ENCODE results near the gene OR10G7. TPM values are rescaled to one million over a fixed set of nuclear protein-coding genes. Genes with fewer than 3 reads are reported as not detected.

The OR10G7 gene
- polyA plus RNA-seq, 3 donors, result not detected

- H3K79me2 ChIP-seq (ENCODE audit: insufficient read depth, low read length), result no peaks in the 10 kb centered on the region
- H3K4me1 ChIP-seq (ENCODE audit: control insufficient read depth in 1 of 2, insufficient read depth in 2 of 2, low read length in 2 of 2), result no peaks in the 10 kb centered on the region
- H3K4me1 Mint-ChIP-seq, result no peaks in the 10 kb centered on the region
- H3K9me3 Mint-ChIP-seq, result no peaks in the 10 kb centered on the region
- no peak overlapping the region for H3K9ac ChIP-seq (ENCODE audit: insufficient read depth, low read length, poor library complexity, severe bottlenecking)
- H4K20me1 ChIP-seq (ENCODE audit: insufficient read depth, low read length), result no peaks in the 10 kb centered on the region
- intact Hi-C loops (cut with micrococcal nuclease), result no loop called here
- WGBS (ENCODE audit: insufficient coverage), result 97% methylated on average over 3 of the region's 9 CpGs
- H3K27me3 Mint-ChIP-seq (ENCODE audit: low read depth in 3 of 3), result peaks cover 0 to 2% (median 0%) of the 10 kb centered on the region in 3 donors
- H3K27me3 ChIP-seq (ENCODE audit: control insufficient read depth in 2 of 2, insufficient read depth in 2 of 2, low read length in 2 of 2), result no peaks in the 10 kb centered on the region
- H3K27ac ChIP-seq (ENCODE audit: low read depth in 1 of 2, low read length in 2 of 2), result no peak overlapping the region
- H3K4me3 Mint-ChIP-seq, result no peak overlapping the region
- no peak for TF ChIP-seq CTCF (IDR thresholded peaks at IDR 0.05)
- no peak overlapping the region for H3K4me3 ChIP-seq (replicated peaks in 1 of 3; ENCODE audit: low read depth in 2 of 3, low read length in 3 of 3)
- no peak overlapping the region for H3K4me2 ChIP-seq (replicated peaks; ENCODE audit: extremely low read depth, low read length, poor library complexity, severe bottlenecking)
- H3K36me3 ChIP-seq (replicated peaks in 1 of 2; ENCODE audit: control insufficient read depth in 1 of 2, insufficient read depth in 2 of 2, low read length in 2 of 2), result no peaks in the 10 kb centered on the region
- H3K9me3 ChIP-seq (replicated peaks in 1 of 2; ENCODE audit: control insufficient read depth in 1 of 2, insufficient read depth in 1 of 2, low read length in 2 of 2), result no peaks in the 10 kb centered on the region
- no peaks in the 10 kb centered on the region for H3K36me3 Mint-ChIP-seq
- no peak for DNase-seq
- H2AFZ ChIP-seq (ENCODE audit: insufficient read depth, low read depth, low read length, poor library complexity, severe bottlenecking), result no peak overlapping the region
- no peak overlapping the region for H3K27ac Mint-ChIP-seq
Observed at GRCh38 chr11:124039557-124039956, 1.6 kb downstream of the OR10G7 start.

GRCh38 chr11:124036666-124037065, 4.5 kb downstream of the OR10G7 start:
- Histone ChIP-seq H3K4me1 (ENCODE audit: control insufficient read depth in 1 of 2, insufficient read depth in 2 of 2, low read length in 2 of 2) (no peaks in the 10 kb centered on the region), H3K4me2 (replicated peaks; ENCODE audit: extremely low read depth, low read length, poor library complexity, severe bottlenecking) (no peak overlapping the region), H2AFZ (ENCODE audit: insufficient read depth, low read depth, low read length, poor library complexity, severe bottlenecking) (no peak overlapping the region), H3K36me3 (replicated peaks in 1 of 2; ENCODE audit: control insufficient read depth in 1 of 2, insufficient read depth in 2 of 2, low read length in 2 of 2) (no peaks in the 10 kb centered on the region), H3K79me2 (ENCODE audit: insufficient read depth, low read length) (no peaks in the 10 kb centered on the region), H3K4me3 (replicated peaks in 1 of 3; ENCODE audit: low read depth in 2 of 3, low read length in 3 of 3) (no peak overlapping the region), H3K27me3 (ENCODE audit: control insufficient read depth in 2 of 2, insufficient read depth in 2 of 2, low read length in 2 of 2) (no peaks in the 10 kb centered on the region), H3K9me3 (replicated peaks in 1 of 2; ENCODE audit: control insufficient read depth in 1 of 2, insufficient read depth in 1 of 2, low read length in 2 of 2) (no peaks in the 10 kb centered on the region), H3K9ac (ENCODE audit: insufficient read depth, low read length, poor library complexity, severe bottlenecking) (no peak overlapping the region), H3K27ac (ENCODE audit: low read depth in 1 of 2, low read length in 2 of 2) (no peak overlapping the region), H4K20me1 (ENCODE audit: insufficient read depth, low read length) (no peaks in the 10 kb centered on the region)
- no peak overlapping the region for H3K27ac Mint-ChIP-seq
- intact Hi-C loops (cut with micrococcal nuclease), result no loop called here
- no CpG with 5 or more reads among the region's 1 CpG for WGBS (ENCODE audit: insufficient coverage)
- H3K4me3 Mint-ChIP-seq, result no peak overlapping the region
- no peak for TF ChIP-seq CTCF (IDR thresholded peaks at IDR 0.05)
- H3K9me3 Mint-ChIP-seq, result no peaks in the 10 kb centered on the region
- no peak for DNase-seq
- H3K4me1 Mint-ChIP-seq, result no peaks in the 10 kb centered on the region
- no peaks in the 10 kb centered on the region for H3K36me3 Mint-ChIP-seq
- peaks cover 0 to 2% (median 0%) of the 10 kb centered on the region in 3 donors for H3K27me3 Mint-ChIP-seq (ENCODE audit: low read depth in 3 of 3)

All from CD14-positive monocyte (primary cell).